PC-9 (cell line): ENCODE data around the gene SUSD1.

ENCODE experiments used
- CTCF ChIP-seq: fragments of 200-600 bp; sonication (generic); conservative IDR thresholded peaks from 2 replicates; pipeline ENCODE4 v1.6.1; 2017; ENCODE audit warnings: mixed run types, antibody characterized with exemption, mild to moderate bottlenecking, moderate library complexity
- EZH2 ChIP-seq: fragments of 200-600 bp; sonication (generic); IDR thresholded peaks from 2 replicates; pipeline ENCODE4 v1.8.0; 2017; ENCODE audit warnings: antibody characterized with exemption, low read depth

- TF ChIP-seq EZH2 (no peak), CTCF (no peak)
Observed at GRCh38 chr9:112047538-112048066, 127.5 kb downstream of the SUSD1 start.
